Endodermal cell (in vitro differentiated cells): Measurements from ENCODE around the gene DHPS. TPM values are rescaled to one million over a fixed set of nuclear protein-coding genes. Genes with fewer than 3 reads are reported as not detected.
A peak's percentile ranks its signal among the peaks of the same experiment; 100 is the strongest.

ENCODE experiments used
- DNase-seq: peaks from one replicate; pipeline ENCODE4 v3.0.0-alpha.2; 2017
- H3K27ac ChIP-seq: 2 replicates; pipeline ENCODE4 v1.5.1; 2013; ENCODE audit warnings: mild to moderate bottlenecking, low read depth, low read length, moderate library complexity
- H3K27me3 ChIP-seq: 2 replicates; pipeline ENCODE4 v1.6.1; 2013; ENCODE audit warnings: mild to moderate bottlenecking, low read length, moderate library complexity; ENCODE audit not compliant: insufficient read depth, control insufficient read depth, poor library complexity, severe bottlenecking
- H3K36me3 ChIP-seq: 2 replicates; pipeline ENCODE4 v1.7.0; 2013; ENCODE audit warnings: mild to moderate bottlenecking, low read length, moderate library complexity; ENCODE audit not compliant: control insufficient read depth, insufficient read depth
- H3K4me1 ChIP-seq: one replicate; pipeline ENCODE4 v1.7.0; 2013; ENCODE audit warnings: low read length; ENCODE audit not compliant: control insufficient read depth, insufficient read depth
- H3K4me3 ChIP-seq: 2 replicates; pipeline ENCODE4 v1.5.1; 2013; ENCODE audit warnings: mild to moderate bottlenecking, low read length, moderate library complexity
- H3K9ac ChIP-seq: 2 replicates; pipeline ENCODE4 v1.6.1; 2013; ENCODE audit warnings: mild to moderate bottlenecking, low read length, moderate library complexity; ENCODE audit not compliant: poor library complexity, severe bottlenecking; ENCODE audit errors: extremely low read depth
- H3K9me3 ChIP-seq: 2 replicates; pipeline ENCODE4 v1.6.1; 2013; ENCODE audit warnings: mild to moderate bottlenecking, low read length, moderate library complexity; ENCODE audit not compliant: control insufficient read depth
- H3K27ac Mint-ChIP-seq: 2 replicates; pipeline ENCODE4 v1.8.0; 2020; ENCODE audit warnings: mixed read lengths
- H3K27me3 Mint-ChIP-seq: 2 replicates; pipeline ENCODE4 v1.8.0; 2021; ENCODE audit warnings: mild to moderate bottlenecking, mixed read lengths; ENCODE audit not compliant: insufficient read depth
- H3K36me3 Mint-ChIP-seq: 2 replicates; pipeline ENCODE4 v1.8.0; 2020; ENCODE audit warnings: low read depth, mixed read lengths
- H3K4me1 Mint-ChIP-seq: 2 replicates; pipeline ENCODE4 v1.8.0; 2020; ENCODE audit warnings: mixed read lengths
- H3K4me3 Mint-ChIP-seq: 2 replicates; pipeline ENCODE4 v1.8.0; 2020; ENCODE audit warnings: mild to moderate bottlenecking, moderate library complexity, mixed read lengths
- H3K9me3 Mint-ChIP-seq: 2 replicates; pipeline ENCODE4 v1.8.0; 2020; ENCODE audit warnings: mild to moderate bottlenecking, mixed read lengths
- CTCF ChIP-seq: fragments of 200-600 bp; sonication (generic); conservative IDR thresholded peaks from 2 replicates; pipeline ENCODE4 v1.5.0; 2021; ENCODE audit warnings: antibody characterized with exemption, mild to moderate bottlenecking
- WGBS, 2 experiments: methylation state at CpG; one replicate each; pipeline versions ENCODE4 v1.1.5 to v1.1.7; 2013; ENCODE audit warnings: missing lambda C conversion rate in 2 of 2, mixed read lengths in 1 of 2; ENCODE audit not compliant: insufficient coverage in 1 of 2, insufficient read length in 1 of 2; 5-methylcytosine and 5-hydroxymethylcytosine counted together
- total RNA-seq, 2 donors: library from RNA; stranded (reverse); fragmentation: NEBNext Ultra II Directional in 1 of 2; extraction: Animal tissue kit (Norgen Biotek cat#: 25700) in 1 of 2; gene quantifications; 2 replicates in 1 of 2; 3 replicates in 1 of 2; pipeline ENCODE4 v1.2.1, GENCODE V29; 2021

DHPS gene
- total RNA-seq, 2 donors from 2014 or later = 76.1 to 98.5 TPM

GRCh38 chr19:12689581-12690216 is 8.0 kb upstream of the DHPS start:
- Histone ChIP-seq H3K36me3 (peaks cover 6% of the 10 kb centered on the region), H3K4me1 (no peaks in the 10 kb centered on the region), H3K27me3 (no peaks in the 10 kb centered on the region), H3K4me3 (no peak overlapping the region), H3K9me3 (no peaks in the 10 kb centered on the region), H3K27ac (no peak overlapping the region), H3K9ac (no peak overlapping the region)
- 92 to 94% methylated on average over 16 to 26 of the region's 26 CpGs for WGBS, 2 experiments
- Mint-ChIP-seq H3K27ac (no peak overlapping the region), H3K9me3 (no peaks in the 10 kb centered on the region), H3K4me3 (no peak overlapping the region), H3K4me1 (no peaks in the 10 kb centered on the region), H3K27me3 (no peaks in the 10 kb centered on the region), H3K36me3 (peaks cover 8% of the 10 kb centered on the region)
- no peak for TF ChIP-seq CTCF
- DNase-seq = no peak

GRCh38 chr19:12689012-12689411 is 7.3 kb upstream of the DHPS start:
- Histone ChIP-seq H3K9me3 (no peaks in the 10 kb centered on the region), H3K4me3 (no peak overlapping the region), H3K4me1 (no peaks in the 10 kb centered on the region), H3K36me3 (peaks cover 6% of the 10 kb centered on the region), H3K27me3 (no peaks in the 10 kb centered on the region), H3K27ac (no peak overlapping the region), H3K9ac (no peak overlapping the region)
- no peak for DNase-seq
- no peak overlapping the region for H3K27ac Mint-ChIP-seq
- H3K4me1 Mint-ChIP-seq = no peaks in the 10 kb centered on the region
- no peaks in the 10 kb centered on the region for H3K9me3 Mint-ChIP-seq
- H3K27me3 Mint-ChIP-seq = no peaks in the 10 kb centered on the region
- 95 to 97% methylated on average over 9 to 12 of the region's 12 CpGs for WGBS, 2 experiments
- H3K36me3 Mint-ChIP-seq = peaks cover 5% of the 10 kb centered on the region
- TF ChIP-seq CTCF = no peak
- no peak overlapping the region for H3K4me3 Mint-ChIP-seq

GRCh38 chr19:12687496-12688196 is 6.0 kb upstream of the DHPS start, which contains the start of gene GNG14:
Gene GNG14 (plus strand): TSS chr19:12687998. CDS start chr19:12688049, 51 bp downstream.
- Histone ChIP-seq H3K27me3 (no peaks in the 10 kb centered on the region), H3K4me3 (no peak within 1 kb of the TSS), H3K27ac (no peak within 1 kb of the TSS), H3K9ac (no peak within 1 kb of the TSS), H3K4me1 (no peaks in the 10 kb centered on the region), H3K36me3 (peaks cover under 1% of the 10 kb centered on the region), H3K9me3 (no peaks in the 10 kb centered on the region)
- Mint-ChIP-seq H3K9me3 (no peaks in the 10 kb centered on the region), H3K4me1 (no peaks in the 10 kb centered on the region), H3K27me3 (no peaks in the 10 kb centered on the region), H3K36me3 (peaks cover 5% of the 10 kb centered on the region), H3K27ac (no peak within 1 kb of the TSS), H3K4me3 (no peak within 1 kb of the TSS)
- WGBS, 2 experiments = 91 to 96% methylated on average over 7 to 9 of the region's 9 CpGs
- DNase-seq = no peak
- TF ChIP-seq CTCF = peak; percentile 11
